Memory B cell (primary cell): Measurements from ENCODE around the gene DOK7.
A peak's percentile ranks its signal among the peaks of the same experiment; 100 is the strongest.
"Not testable (repeated sequence)": the region's sequence is repeated elsewhere in the genome, so short reads cannot be mapped to it uniquely, and the experiment has no call there.

ENCODE experiments used
- ATAC-seq: fragments of 150-1000 bp; cut with Tn5 transposase; 2 replicates; pipeline ENCODE4 v1.10.0; 2021; ENCODE audit warnings: low read depth, mild to moderate bottlenecking, moderate library complexity
- DNase-seq, 2 donors: peaks; one replicate each; pipeline ENCODE4 v3.0.0; 2022; ENCODE audit warnings: low spot score in 2 of 2
- H3K27ac Mint-ChIP-seq: one replicate; pipeline ENCODE4 v1.8.0; 2022; ENCODE audit warnings: mild to moderate bottlenecking, moderate library complexity, mixed read lengths
- H3K27me3 Mint-ChIP-seq: one replicate; pipeline ENCODE4 v1.8.0; 2022; ENCODE audit warnings: mixed read lengths
- H3K36me3 Mint-ChIP-seq: one replicate; pipeline ENCODE4 v1.8.0; 2022; ENCODE audit warnings: mild to moderate bottlenecking, mixed read lengths
- H3K4me1 Mint-ChIP-seq: one replicate; pipeline ENCODE4 v1.8.0; 2022; ENCODE audit warnings: mixed read lengths
- H3K4me3 Mint-ChIP-seq: one replicate; pipeline ENCODE4 v1.8.0; 2022; ENCODE audit warnings: mild to moderate bottlenecking, moderate library complexity, mixed read lengths
- H3K9me3 Mint-ChIP-seq: one replicate; pipeline ENCODE4 v1.8.0; 2022; ENCODE audit warnings: mixed read lengths

Gene DOK7

GRCh38 chr4:3452376-3452775 lies 10.7 kb upstream of the DOK7 start:
- Mint-ChIP-seq H3K36me3 (peaks cover 3% of the 10 kb centered on the region), H3K4me3 (no peak overlapping the region), H3K9me3 (peaks cover 3% of the 10 kb centered on the region), H3K4me1 (no peaks in the 10 kb centered on the region), H3K27me3 (peaks cover 4% of the 10 kb centered on the region), H3K27ac (no peak overlapping the region)
- ATAC-seq = no peak
- no peak for DNase-seq

- H3K36me3 Mint-ChIP-seq, H3K4me1 Mint-ChIP-seq, DNase-seq, H3K27me3 Mint-ChIP-seq, H3K27ac Mint-ChIP-seq, ATAC-seq, H3K4me3 Mint-ChIP-seq, H3K9me3 Mint-ChIP-seq: not testable (repeated sequence)
Measured at GRCh38 chr4:3455596-3455995, 7.5 kb upstream of the DOK7 start.

- Mint-ChIP-seq H3K27me3 (peaks cover 7% of the 10 kb centered on the region), H3K27ac (no peak overlapping the region), H3K4me3 (no peak overlapping the region), H3K36me3 (peaks cover 4% of the 10 kb centered on the region), H3K4me1 (peaks cover 9% of the 10 kb centered on the region), H3K9me3 (peaks cover 6% of the 10 kb centered on the region)
- ATAC-seq = no peak
- no peak for DNase-seq
Measured at GRCh38 chr4:3458371-3458770, 4.7 kb upstream of the DOK7 start.

GRCh38 chr4:3459156-3459555 lies 4.0 kb upstream of the DOK7 start:
- not testable (repeated sequence) for H3K27ac Mint-ChIP-seq, H3K4me3 Mint-ChIP-seq, H3K36me3 Mint-ChIP-seq, H3K4me1 Mint-ChIP-seq, H3K9me3 Mint-ChIP-seq, DNase-seq, H3K27me3 Mint-ChIP-seq, ATAC-seq

- Mint-ChIP-seq H3K36me3 (peaks cover 1% of the 10 kb centered on the region), H3K4me3 (no peak overlapping the region), H3K4me1 (peaks cover 9% of the 10 kb centered on the region), H3K9me3 (peaks cover 2% of the 10 kb centered on the region), H3K27me3 (peaks cover 12% of the 10 kb centered on the region), H3K27ac (no peak overlapping the region)
- no peak for ATAC-seq
- no peak for DNase-seq
Measured at GRCh38 chr4:3460926-3461325, 2.2 kb upstream of the DOK7 start.

- Mint-ChIP-seq H3K4me3 (peak overlapping the region; percentile 61), H3K4me1 (peaks cover 9% of the 10 kb centered on the region), H3K27me3 (peaks cover 12% of the 10 kb centered on the region), H3K36me3 (peaks cover 1% of the 10 kb centered on the region), H3K27ac (no peak overlapping the region), H3K9me3 (peaks cover 2% of the 10 kb centered on the region)
- ATAC-seq = peak; percentile 34
- DNase-seq = no peak
Measured at GRCh38 chr4:3461515-3462291, 1.4 kb upstream of the DOK7 start.

- H3K4me3 Mint-ChIP-seq = peak overlapping the region; percentile 70
- peaks cover 1% of the 10 kb centered on the region for H3K36me3 Mint-ChIP-seq
- ATAC-seq = no peak
- peaks cover 2% of the 10 kb centered on the region for H3K9me3 Mint-ChIP-seq
- H3K27ac Mint-ChIP-seq = no peak overlapping the region
- no peak for DNase-seq
- peaks cover 9% of the 10 kb centered on the region for H3K4me1 Mint-ChIP-seq
- H3K27me3 Mint-ChIP-seq = peaks cover 12% of the 10 kb centered on the region
Measured at GRCh38 chr4:3462321-3462789, 751 bp upstream of the DOK7 start.

GRCh38 chr4:3463556-3464348 lies 646 bp downstream of the DOK7 start:
- H3K4me3 Mint-ChIP-seq = no peak overlapping the region
- no peak for ATAC-seq

GRCh38 chr4:3464349-3464905 lies 1.3 kb downstream of the DOK7 start:
- no peak for DNase-seq
- Mint-ChIP-seq H3K9me3 (peaks cover 2% of the 10 kb centered on the region), H3K27me3 (peaks cover 12% of the 10 kb centered on the region), H3K27ac (no peak overlapping the region), H3K36me3 (no peaks in the 10 kb centered on the region), H3K4me3 (peak overlapping the region; percentile 14), H3K4me1 (peaks cover 9% of the 10 kb centered on the region)
- no peak for ATAC-seq

More at GRCh38 chr4:3463556-3464348, 646 bp downstream of the DOK7 start:
- Mint-ChIP-seq H3K4me1 (peaks cover 9% of the 10 kb centered on the region), H3K27me3 (peaks cover 12% of the 10 kb centered on the region), H3K27ac (no peak overlapping the region), H3K36me3 (no peaks in the 10 kb centered on the region), H3K9me3 (peaks cover 2% of the 10 kb centered on the region)
- no peak for DNase-seq

- Mint-ChIP-seq H3K27me3 (peaks cover 9% of the 10 kb centered on the region), H3K9me3 (peaks cover 1% of the 10 kb centered on the region)
Measured at GRCh38 chr4:3464911-3465697, 2.0 kb downstream of the DOK7 start.

GRCh38 chr4:3465698-3466671 lies 2.9 kb downstream of the DOK7 start:
- Mint-ChIP-seq H3K4me3 (no peak overlapping the region), H3K27me3 (peaks cover 9% of the 10 kb centered on the region), H3K9me3 (no peaks in the 10 kb centered on the region), H3K27ac (no peak overlapping the region), H3K4me1 (peaks cover 9% of the 10 kb centered on the region), H3K36me3 (no peaks in the 10 kb centered on the region)
- no peak for ATAC-seq
- DNase-seq = no peak

More at GRCh38 chr4:3464911-3465697, 2.0 kb downstream of the DOK7 start:
- ATAC-seq = no peak
- DNase-seq = no peak
- Mint-ChIP-seq H3K36me3 (no peaks in the 10 kb centered on the region), H3K4me3 (no peak overlapping the region), H3K27ac (no peak overlapping the region), H3K4me1 (peaks cover 9% of the 10 kb centered on the region)

- peaks cover 8% of the 10 kb centered on the region for H3K4me1 Mint-ChIP-seq
- no peak overlapping the region for H3K4me3 Mint-ChIP-seq
- H3K27ac Mint-ChIP-seq = no peak overlapping the region
- DNase-seq (no peak), ATAC-seq (no peak)
- no peaks in the 10 kb centered on the region for H3K36me3 Mint-ChIP-seq
- H3K27me3 Mint-ChIP-seq = peaks cover 8% of the 10 kb centered on the region
- no peaks in the 10 kb centered on the region for H3K9me3 Mint-ChIP-seq
Measured at GRCh38 chr4:3466691-3467600, 3.8 kb downstream of the DOK7 start.
